Measurements from ENCODE around the gene KCNQ5. TPM values are rescaled to one million over a fixed set of nuclear protein-coding genes. Genes with fewer than 3 reads are reported as not detected.

Gene KCNQ5
- total RNA-seq, 2 donors from 2014 or later, result 0.22 to 0.56 TPM

GRCh38 chr6:72953971-72954381, 332.1 kb downstream of the KCNQ5 start:
- H3K9me3 ChIP-seq, result no peaks in the 10 kb centered on the region
- no peak for DNase-seq
- no peak for TF ChIP-seq CTCF (IDR thresholded peaks at IDR 0.05)
- H3K9ac ChIP-seq (ENCODE audit: low read depth in 2 of 2, low read length in 2 of 2), result no peak overlapping the region
- no peaks in the 10 kb centered on the region for H3K27me3 ChIP-seq
- H3K27ac ChIP-seq, result no peak overlapping the region
- H3K4me3 ChIP-seq, result no peak overlapping the region
- intact Hi-C loops (cut with DNase I), result no loop called here
- no peaks in the 10 kb centered on the region for H3K36me3 ChIP-seq
- no peaks in the 10 kb centered on the region for H3K4me1 ChIP-seq

- Histone ChIP-seq H3K27me3 (no peaks in the 10 kb centered on the region), H3K9ac (ENCODE audit: low read depth in 2 of 2, low read length in 2 of 2) (no peak overlapping the region), H3K4me3 (no peak overlapping the region), H3K4me1 (no peaks in the 10 kb centered on the region), H3K36me3 (no peaks in the 10 kb centered on the region), H3K9me3 (no peaks in the 10 kb centered on the region), H3K27ac (no peak overlapping the region)
- no peak for DNase-seq
- intact Hi-C loops (cut with DNase I), result no loop called here
- no peak for TF ChIP-seq CTCF (IDR thresholded peaks at IDR 0.05)
Observed at GRCh38 chr6:72954716-72955115, 332.9 kb downstream of the KCNQ5 start.

GRCh38 chr6:72955666-72956065, 333.8 kb downstream of the KCNQ5 start:
- H3K4me1 ChIP-seq, result no peaks in the 10 kb centered on the region
- H3K36me3 ChIP-seq, result no peaks in the 10 kb centered on the region
- DNase-seq, result no peak
- H3K9ac ChIP-seq (ENCODE audit: low read depth in 2 of 2, low read length in 2 of 2), result no peak overlapping the region
- H3K27ac ChIP-seq, result no peak overlapping the region
- H3K27me3 ChIP-seq, result no peaks in the 10 kb centered on the region
- no peak overlapping the region for H3K4me3 ChIP-seq
- TF ChIP-seq CTCF (IDR thresholded peaks at IDR 0.05), result no peak
- intact Hi-C loops (cut with DNase I), result no loop called here
- no peaks in the 10 kb centered on the region for H3K9me3 ChIP-seq

GRCh38 chr6:72956272-72956671, 334.4 kb downstream of the KCNQ5 start:
- Histone ChIP-seq H3K9me3 (no peaks in the 10 kb centered on the region), H3K36me3 (no peaks in the 10 kb centered on the region), H3K27ac (no peak overlapping the region), H3K27me3 (no peaks in the 10 kb centered on the region), H3K9ac (ENCODE audit: low read depth in 2 of 2, low read length in 2 of 2) (no peak overlapping the region), H3K4me3 (no peak overlapping the region), H3K4me1 (no peaks in the 10 kb centered on the region)
- no peak for DNase-seq
- TF ChIP-seq CTCF (IDR thresholded peaks at IDR 0.05), result no peak
- intact Hi-C loops (cut with DNase I), result no loop called here

- Histone ChIP-seq H3K4me3 (no peak overlapping the region), H3K36me3 (no peaks in the 10 kb centered on the region), H3K9ac (ENCODE audit: low read depth in 2 of 2, low read length in 2 of 2) (no peak overlapping the region), H3K4me1 (no peaks in the 10 kb centered on the region), H3K27me3 (no peaks in the 10 kb centered on the region), H3K9me3 (no peaks in the 10 kb centered on the region), H3K27ac (no peak overlapping the region)
- no peak for DNase-seq
- TF ChIP-seq CTCF (IDR thresholded peaks at IDR 0.05), result no peak
- intact Hi-C loops (cut with DNase I), result no loop called here
Observed at GRCh38 chr6:72959821-72960220, 338.0 kb downstream of the KCNQ5 start.

GRCh38 chr6:72963946-72964345, 342.1 kb downstream of the KCNQ5 start:
- no peak overlapping the region for H3K27ac ChIP-seq
- no peaks in the 10 kb centered on the region for H3K27me3 ChIP-seq
- no peak for DNase-seq
- no peak overlapping the region for H3K9ac ChIP-seq (ENCODE audit: low read depth in 2 of 2, low read length in 2 of 2)
- no peaks in the 10 kb centered on the region for H3K9me3 ChIP-seq
- TF ChIP-seq CTCF (IDR thresholded peaks at IDR 0.05), result no peak
- intact Hi-C loops (cut with DNase I), result no loop called here
- no peaks in the 10 kb centered on the region for H3K36me3 ChIP-seq
- no peaks in the 10 kb centered on the region for H3K4me1 ChIP-seq
- no peak overlapping the region for H3K4me3 ChIP-seq
